ENCODE measurements around the gene PLEKHA5. TPM values are rescaled to one million over a fixed set of nuclear protein-coding genes. Genes with fewer than 3 reads are reported as not detected.

Gene PLEKHA5
- polyA plus RNA-seq, 1 of the 3 experiments (the other 2 are of a cell fraction), result 7.1 TPM

GRCh38 chr12:19167708-19168107, 38.2 kb downstream of the PLEKHA5 start:
- 100% methylated on average over 1 of the region's 1 CpG for WGBS (ENCODE audit: low lambda C conversion rate)
- Histone ChIP-seq H3K4me2 (no peak overlapping the region), H3K4me1 (ENCODE audit: control insufficient read depth in 1 of 2, insufficient read depth in 2 of 2, low read depth in 1 of 2, low read length in 1 of 2) (peaks cover 0 to 5% of the 10 kb centered on the region in 2 experiments; a peak in 1 of 4 replicates), H3K27ac (ENCODE audit: low read depth in 2 of 2, low read length in 1 of 2) (no peak overlapping the region), H3K36me3 (replicated peaks in 1 of 2; ENCODE audit: control insufficient read depth in 1 of 2, insufficient read depth in 2 of 2, low read length in 1 of 2) (no peaks in the 10 kb centered on the region), H3K9ac (no peak overlapping the region), H2AFZ (ENCODE audit: low read depth) (no peak overlapping the region), H4K20me1 (ENCODE audit: insufficient read depth) (no peaks in the 10 kb centered on the region), H3K4me3 (ENCODE audit: low read depth in 2 of 2, low read length in 1 of 2) (no peak overlapping the region), H3K27me3 (ENCODE audit: insufficient read depth) (no peaks in the 10 kb centered on the region), H3K9me2 (no peaks in the 10 kb centered on the region), H3K9me3 (no peaks in the 10 kb centered on the region), H3K79me2 (ENCODE audit: insufficient read depth) (peaks cover 7% of the 10 kb centered on the region), H3F3A (replicated peaks; ENCODE audit: insufficient read depth) (no peaks in the 10 kb centered on the region)
- POLR2A ChIA-PET, result no interaction called here
- TF ChIP-seq CTCF (IDR thresholded peaks at IDR 0.05) (no peak), EZH2phosphoT487 (IDR thresholded peaks at IDR 0.05; ENCODE audit: borderline replicate concordance, low read depth) (no peak), NRF1 (IDR thresholded peaks at IDR 0.05; ENCODE audit: low read depth, low read length) (no peak), ELF1 (IDR thresholded peaks at IDR 0.05) (no peak), FOXJ3 (CRISPR knock-in tag; IDR thresholded peaks at IDR 0.05) (no peak)
- CTCF ChIA-PET, result interaction anchor here (1.3 kb wide), 1 partner anchor 19 kb away, joined by 4 read pairs; no protein-coding TSS in a partner anchor
- no peak for DNase-seq

GRCh38 chr12:19168644-19169043, 39.1 kb downstream of the PLEKHA5 start:
- no peak for TF ChIP-seq USF2 (IDR thresholded peaks at IDR 0.05; ENCODE audit: borderline replicate concordance, low read depth, low read length)
- no peak for TF ChIP-seq ZBTB33 (IDR thresholded peaks at IDR 0.05; ENCODE audit: borderline replicate concordance, low read depth)
- no peak for TF ChIP-seq USF1 (IDR thresholded peaks at IDR 0.05; ENCODE audit: borderline replicate concordance, low read depth)
- no peak for TF ChIP-seq GABPA (IDR thresholded peaks at IDR 0.05; ENCODE audit: low read depth)
- no peak for TF ChIP-seq PBX3 (IDR thresholded peaks at IDR 0.05)
- TF ChIP-seq IRF3 (IDR thresholded peaks at IDR 0.05; ENCODE audit: low read depth, low read length), result no peak
- no peak for TF ChIP-seq JUND (IDR thresholded peaks at IDR 0.05)
- TF ChIP-seq MXI1 (IDR thresholded peaks at IDR 0.05; ENCODE audit: low read depth, low read length), result no peak
- no peak for TF ChIP-seq TAF1 (IDR thresholded peaks at IDR 0.05; ENCODE audit: borderline replicate concordance, low read depth, low read length)
- no peak for TF ChIP-seq FOSL2 (IDR thresholded peaks at IDR 0.05; ENCODE audit: borderline replicate concordance, low read depth)
- no peak for TF ChIP-seq NRF1 (IDR thresholded peaks at IDR 0.05; ENCODE audit: low read depth, low read length)

More at GRCh38 chr12:19168644-19169043, 39.1 kb downstream of the PLEKHA5 start:
- Histone ChIP-seq H2AFZ (ENCODE audit: low read depth) (no peak overlapping the region), H3K4me2 (no peak overlapping the region), H4K20me1 (ENCODE audit: insufficient read depth) (no peaks in the 10 kb centered on the region), H3K9me3 (no peaks in the 10 kb centered on the region), H3K9me2 (no peaks in the 10 kb centered on the region), H3K4me3 (ENCODE audit: low read depth in 2 of 2, low read length in 1 of 2) (no peak overlapping the region), H3K4me1 (ENCODE audit: control insufficient read depth in 1 of 2, insufficient read depth in 2 of 2, low read depth in 1 of 2, low read length in 1 of 2) (peaks cover 0 to 5% of the 10 kb centered on the region in 2 experiments; a peak in 1 of 4 replicates), H3K27ac (ENCODE audit: low read depth in 2 of 2, low read length in 1 of 2) (no peak overlapping the region), H3K9ac (no peak overlapping the region), H3K36me3 (replicated peaks in 1 of 2; ENCODE audit: control insufficient read depth in 1 of 2, insufficient read depth in 2 of 2, low read length in 1 of 2) (no peaks in the 10 kb centered on the region), H3K27me3 (ENCODE audit: insufficient read depth) (no peaks in the 10 kb centered on the region), H3K79me2 (ENCODE audit: insufficient read depth) (peaks cover 7% of the 10 kb centered on the region), H3F3A (replicated peaks; ENCODE audit: insufficient read depth) (no peaks in the 10 kb centered on the region)
- POLR2A ChIA-PET, result no interaction called here
- CTCF ChIA-PET, result interaction anchor here (0.9 kb wide), 1 partner anchor 18 kb away, joined by 3 read pairs; no protein-coding TSS in a partner anchor
- no peak for DNase-seq
